Spleen (tissue), 7 donors: ENCODE measurements around the gene NIPSNAP3A.

Experiments
- POLR2A ChIP-seq, 3 donors: fragments of 450-650 bp; IDR thresholded peaks; one replicate each; pipeline ENCODE4 v1.5.1; 2017; ENCODE audit warnings: antibody characterized with exemption in 3 of 3, mild to moderate bottlenecking in 1 of 3
- POLR2AphosphoS5 ChIP-seq, 3 donors: sonication (generic); formaldehyde crosslinking; IDR thresholded peaks; one replicate each; pipeline ENCODE4 v1.5.1; 2017; ENCODE audit warnings: antibody characterized with exemption in 3 of 3
- TF ChIP-seq, protein P1 (sequence below), 11 experiments: fragments of 200-600 bp in 7 of 11; fragments of 450-650 bp in 4 of 11; sonication (generic) in 4 of 11; IDR thresholded peaks in 8 of 11; conservative IDR thresholded peaks in 3 of 11; 1 replicate in 7 of 11; 2 replicates in 4 of 11; pipeline versions ENCODE4 v1.4.0 to v1.8.0; 2016 to 2021; ENCODE audit warnings: antibody characterized with exemption in 11 of 11, inconsistent platforms in 4 of 11, mild to moderate bottlenecking in 1 of 11
- donor health status: DM: no; HTN: no; CAD: no; lungs with moderate emphysema.
- donor health status: DM: no; HTN: no; CAD: no.
- donor health status: DM: no; HTN: no; CAD: no.

DNA sequence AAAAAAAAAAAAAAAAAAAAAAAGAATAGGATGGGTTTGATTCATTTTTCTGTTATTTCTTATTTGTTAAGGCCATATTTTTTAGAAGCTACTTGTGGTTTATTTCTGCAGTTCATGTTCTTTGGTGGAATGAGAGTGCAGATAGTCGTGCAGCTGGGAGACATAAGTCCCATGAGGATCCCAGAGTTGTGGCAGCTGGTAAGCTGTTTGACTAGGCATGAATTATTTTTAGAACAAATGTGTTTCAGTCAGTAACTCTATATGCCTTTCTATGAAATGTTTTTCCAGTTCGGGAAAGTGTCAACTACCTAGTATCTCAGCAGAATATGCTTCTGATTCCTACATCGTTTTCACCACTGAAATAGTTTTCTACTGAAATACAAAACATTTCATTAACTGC lies 11.5 kb downstream of the NIPSNAP3A start:
- TF ChIP-seq, protein P1, sequence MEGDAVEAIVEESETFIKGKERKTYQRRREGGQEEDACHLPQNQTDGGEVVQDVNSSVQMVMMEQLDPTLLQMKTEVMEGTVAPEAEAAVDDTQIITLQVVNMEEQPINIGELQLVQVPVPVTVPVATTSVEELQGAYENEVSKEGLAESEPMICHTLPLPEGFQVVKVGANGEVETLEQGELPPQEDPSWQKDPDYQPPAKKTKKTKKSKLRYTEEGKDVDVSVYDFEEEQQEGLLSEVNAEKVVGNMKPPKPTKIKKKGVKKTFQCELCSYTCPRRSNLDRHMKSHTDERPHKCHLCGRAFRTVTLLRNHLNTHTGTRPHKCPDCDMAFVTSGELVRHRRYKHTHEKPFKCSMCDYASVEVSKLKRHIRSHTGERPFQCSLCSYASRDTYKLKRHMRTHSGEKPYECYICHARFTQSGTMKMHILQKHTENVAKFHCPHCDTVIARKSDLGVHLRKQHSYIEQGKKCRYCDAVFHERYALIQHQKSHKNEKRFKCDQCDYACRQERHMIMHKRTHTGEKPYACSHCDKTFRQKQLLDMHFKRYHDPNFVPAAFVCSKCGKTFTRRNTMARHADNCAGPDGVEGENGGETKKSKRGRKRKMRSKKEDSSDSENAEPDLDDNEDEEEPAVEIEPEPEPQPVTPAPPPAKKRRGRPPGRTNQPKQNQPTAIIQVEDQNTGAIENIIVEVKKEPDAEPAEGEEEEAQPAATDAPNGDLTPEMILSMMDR (IDR thresholded peaks at IDR 0.05 in 8 of 11, conservative IDR thresholded peaks at IDR 0.05 in 3 of 11), result no peak
- no peak for TF ChIP-seq POLR2AphosphoS5 (IDR thresholded peaks at IDR 0.05)
- TF ChIP-seq POLR2A (IDR thresholded peaks at IDR 0.05), result no peak
